IPS-18c (cell line): ENCODE measurements around the gene SLC39A11.
A peak's percentile ranks its signal among the peaks of the same experiment; 100 is the strongest.
"Not testable (repeated sequence)": the region's sequence is repeated elsewhere in the genome, so short reads cannot be mapped to it uniquely, and the experiment has no call there.

Experiments
- H3K4me3 ChIP-seq: 2 replicates; pipeline ENCODE4 v1.7.0; 2013; ENCODE audit warnings: low read depth, mild to moderate bottlenecking, low read length, moderate library complexity; ENCODE audit not compliant: insufficient read depth
- H3K9me3 ChIP-seq: one replicate; pipeline ENCODE4 v1.6.1; 2013; ENCODE audit warnings: mild to moderate bottlenecking, low read length, moderate library complexity; ENCODE audit not compliant: control insufficient read depth, insufficient read depth

The SLC39A11 gene

GRCh38 chr17:72772331-72772821 is 320.1 kb downstream of the SLC39A11 start:
- Histone ChIP-seq H3K9me3 (no peaks in the 10 kb centered on the region), H3K4me3 (no peak overlapping the region)

GRCh38 chr17:72771734-72772133 is 320.8 kb downstream of the SLC39A11 start:
- Histone ChIP-seq H3K4me3 (no peak overlapping the region), H3K9me3 (peaks cover under 1% of the 10 kb centered on the region)

- Histone ChIP-seq H3K4me3 (no peak overlapping the region), H3K9me3 (peaks cover 2% of the 10 kb centered on the region)
Measured at GRCh38 chr17:72766761-72767356, 325.6 kb downstream of the SLC39A11 start.

GRCh38 chr17:72765368-72766153 is 326.9 kb downstream of the SLC39A11 start:
- no peak overlapping the region for H3K4me3 ChIP-seq
- H3K9me3 ChIP-seq, result peaks cover 2% of the 10 kb centered on the region

- H3K9me3 ChIP-seq, result peaks cover 2% of the 10 kb centered on the region
Measured at GRCh38 chr17:72764632-72765041, 327.9 kb downstream of the SLC39A11 start.

GRCh38 chr17:72763981-72764380 is 328.5 kb downstream of the SLC39A11 start:
- peaks cover 2% of the 10 kb centered on the region for H3K9me3 ChIP-seq
- no peak overlapping the region for H3K4me3 ChIP-seq

More at GRCh38 chr17:72764632-72765041, 327.9 kb downstream of the SLC39A11 start:
- no peak overlapping the region for H3K4me3 ChIP-seq

GRCh38 chr17:72761893-72762575 is 330.5 kb downstream of the SLC39A11 start:
- not testable (repeated sequence) for H3K4me3 ChIP-seq, H3K9me3 ChIP-seq

- H3K9me3 ChIP-seq, result no peaks in the 10 kb centered on the region
- no peak overlapping the region for H3K4me3 ChIP-seq
Measured at GRCh38 chr17:72761431-72761830, 331.1 kb downstream of the SLC39A11 start.

- Histone ChIP-seq H3K9me3 (no peaks in the 10 kb centered on the region), H3K4me3 (no peak overlapping the region)
Measured at GRCh38 chr17:72760368-72760767, 332.1 kb downstream of the SLC39A11 start.

- Histone ChIP-seq H3K9me3 (no peaks in the 10 kb centered on the region), H3K4me3 (no peak overlapping the region)
Measured at GRCh38 chr17:72759301-72759700, 333.2 kb downstream of the SLC39A11 start.

GRCh38 chr17:72756256-72756655 is 336.2 kb downstream of the SLC39A11 start:
- H3K9me3 ChIP-seq, result no peaks in the 10 kb centered on the region
- no peak overlapping the region for H3K4me3 ChIP-seq

- H3K9me3 ChIP-seq, result no peaks in the 10 kb centered on the region
Measured at GRCh38 chr17:72754513-72754912, 338.0 kb downstream of the SLC39A11 start.

GRCh38 chr17:72751746-72752145 is 340.7 kb downstream of the SLC39A11 start:
- Histone ChIP-seq H3K9me3 (no peaks in the 10 kb centered on the region), H3K4me3 (no peak overlapping the region)

More at GRCh38 chr17:72754513-72754912, 338.0 kb downstream of the SLC39A11 start:
- no peak overlapping the region for H3K4me3 ChIP-seq

GRCh38 chr17:72749119-72749572 is 343.3 kb downstream of the SLC39A11 start:
- Histone ChIP-seq H3K4me3 (no peak overlapping the region), H3K9me3 (no peaks in the 10 kb centered on the region)

GRCh38 chr17:72747501-72747900 is 345.0 kb downstream of the SLC39A11 start:
- H3K9me3 ChIP-seq, result no peaks in the 10 kb centered on the region
- no peak overlapping the region for H3K4me3 ChIP-seq

- no peaks in the 10 kb centered on the region for H3K9me3 ChIP-seq
- H3K4me3 ChIP-seq, result no peak overlapping the region
Measured at GRCh38 chr17:72745241-72745640, 347.2 kb downstream of the SLC39A11 start.

- Histone ChIP-seq H3K4me3 (peak overlapping the region; percentile 6; the same call in 1 of the 2 replicates), H3K9me3 (no peaks in the 10 kb centered on the region)
Measured at GRCh38 chr17:72743037-72743467, 349.4 kb downstream of the SLC39A11 start.
